Neural cell (in vitro differentiated cells): ENCODE measurements around the gene MAST4.

Experiments
- CTCF ChIP-seq: fragments of 450-650 bp; IDR thresholded peaks from 2 replicates; pipeline ENCODE4 v1.5.1; 2014; ENCODE audit warnings: antibody characterized with exemption, mild to moderate bottlenecking, moderate library complexity; ENCODE audit not compliant: poor library complexity, severe bottlenecking
- RAD21 ChIP-seq: fragments of 450-650 bp; conservative IDR thresholded peaks from 2 replicates; pipeline ENCODE4 v1.6.1; 2014; ENCODE audit warnings: antibody characterized with exemption, mild to moderate bottlenecking, moderate library complexity

GRCh38 chr5:67085616-67086015, 489.4 kb downstream of the MAST4 start:
- TF ChIP-seq CTCF (no peak), RAD21 (no peak)
